Uterus (tissue), 2 donors: Measurements from ENCODE around the gene OVAAL.

ENCODE experiments used
- CTCF ChIP-seq, 4 experiments: fragments of 200-600 bp in 2 of 4; fragments of 450-650 bp in 2 of 4; sonication (generic) in 2 of 4; IDR thresholded peaks; one replicate each; pipeline ENCODE4 v1.5.1; 2016 to 2019; ENCODE audit warnings: antibody characterized with exemption in 4 of 4, mild to moderate bottlenecking in 2 of 4, moderate library complexity in 1 of 4
- POLR2A ChIP-seq, 2 donors: fragments of 450-650 bp; IDR thresholded peaks; one replicate each; pipeline ENCODE4 v1.6.1; 2016; ENCODE audit warnings: antibody characterized with exemption in 2 of 2, mild to moderate bottlenecking in 1 of 2, moderate library complexity in 1 of 2

DNA sequence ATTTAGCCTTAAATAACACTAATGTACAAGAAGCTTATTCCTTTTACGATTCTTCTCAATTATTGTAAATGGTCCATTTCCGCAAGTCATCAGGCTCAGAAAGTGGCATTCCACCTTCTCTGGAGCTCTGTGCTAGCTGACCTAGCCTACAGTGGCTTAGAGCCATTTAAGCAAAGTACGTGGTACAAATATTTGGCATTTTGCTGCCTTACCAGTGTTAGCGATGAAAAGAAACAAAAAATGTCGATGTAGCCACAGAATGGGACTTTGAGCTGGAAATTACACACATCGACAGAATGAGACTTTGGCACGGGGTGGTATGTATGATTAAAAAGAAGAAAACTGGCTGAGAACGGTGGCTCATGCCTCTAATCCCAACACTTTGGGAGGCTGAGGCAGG lies 26.1 kb downstream of the OVAAL start:
- TF ChIP-seq CTCF (IDR thresholded peaks at IDR 0.05), result no peak
- no peak for TF ChIP-seq POLR2A (IDR thresholded peaks at IDR 0.05)
